IMR-90 (cell line): ENCODE data around the gene LUZP2. TPM values are rescaled to one million over a fixed set of nuclear protein-coding genes. Genes with fewer than 3 reads are reported as not detected.
A peak's percentile ranks its signal among the peaks of the same experiment; 100 is the strongest.

Experiments used
- ATAC-seq: fragments of 200-7000 bp; cut with Tn5 transposase; 2 replicates; pipeline ENCODE4 v1.9.1; 2020; ENCODE audit warnings: low read depth, mild to moderate bottlenecking, moderate library complexity
- BruUV-seq: library from RNA; stranded (reverse); fragments of 400-500 nt; replicated peaks from 2 replicates; lab custom pipeline; 2021; lab: Mats Ljungman, UMichigan
- CTCF ChIA-PET: fragments of 300-600 bp; formaldehyde crosslinking; extraction: SDS; loops from one replicate; lab custom pipeline; 2021; ENCODE audit warnings: antibody characterized with exemption; lab: Yijun Ruan, JAX
- POLR2A ChIA-PET: fragments of 300-600 bp; sonication (Branson Sonifier 250); formaldehyde crosslinking; loops from one replicate; lab custom pipeline; 2022; ENCODE audit warnings: antibody characterized with exemption; ENCODE audit not compliant: unreplicated experiment; lab: Charles Lee
- DNase-seq: peaks from one replicate; pipeline ENCODE4 v3.0.0; 2013
- H2AFZ ChIP-seq: replicated peaks from 2 replicates; pipeline ENCODE3; 2013; ENCODE audit warnings: low read length, mild to moderate bottlenecking; ENCODE audit not compliant: poor library complexity
- H2AK5ac ChIP-seq: 2 replicates; pipeline ENCODE4 v1.6.1; 2013; ENCODE audit warnings: low read depth, low read length, inconsistent platforms
- H2AK9ac ChIP-seq: replicated peaks from 2 replicates; pipeline ENCODE3; 2013; ENCODE audit warnings: mild to moderate bottlenecking, low read depth, low read length, moderate library complexity; ENCODE audit not compliant: poor library complexity
- H2BK120ac ChIP-seq: 2 replicates; pipeline ENCODE4 v1.6.1; 2013; ENCODE audit warnings: low read depth, low read length, inconsistent platforms
- H2BK15ac ChIP-seq: 3 replicates; pipeline ENCODE4 v1.6.1; 2013; ENCODE audit warnings: low read depth, low read length, inconsistent platforms
- H2BK20ac ChIP-seq: 2 replicates; pipeline ENCODE4 v1.6.1; 2013; ENCODE audit warnings: low read depth, mild to moderate bottlenecking, inconsistent platforms, low read length, moderate library complexity
- H2BK5ac ChIP-seq: 2 replicates; pipeline ENCODE4 v1.6.1; 2013; ENCODE audit warnings: mild to moderate bottlenecking, low read depth, low read length, inconsistent platforms; ENCODE audit not compliant: poor library complexity, severe bottlenecking
- H3K14ac ChIP-seq: replicated peaks from 2 replicates; pipeline ENCODE4 v1.6.1; 2013; ENCODE audit warnings: low read depth, low read length, inconsistent platforms
- H3K18ac ChIP-seq: 2 replicates; pipeline ENCODE4 v1.6.1; 2013; ENCODE audit warnings: low read depth, low read length, control low read depth
- H3K23ac ChIP-seq: 2 replicates; pipeline ENCODE4 v1.6.1; 2013; ENCODE audit warnings: low read depth, low read length, inconsistent platforms
- H3K27ac ChIP-seq: 2 replicates; pipeline ENCODE4 v1.5.1; 2013; ENCODE audit warnings: mild to moderate bottlenecking, control low read depth, low read length; ENCODE audit not compliant: insufficient read depth
- H3K27me3 ChIP-seq: 2 replicates; pipeline ENCODE4 v1.6.1; 2013; ENCODE audit warnings: low read length; ENCODE audit not compliant: control insufficient read depth, insufficient read depth
- H3K36me3 ChIP-seq: 2 replicates; pipeline ENCODE4 v1.6.1; 2013; ENCODE audit warnings: low read length, mixed read lengths; ENCODE audit not compliant: control insufficient read depth, insufficient read depth
- H3K4ac ChIP-seq: 2 replicates; pipeline ENCODE4 v1.6.1; 2013; ENCODE audit warnings: low read depth, low read length, inconsistent platforms
- H3K4me1 ChIP-seq: 2 replicates; pipeline ENCODE4 v1.6.1; 2013; ENCODE audit warnings: low read length, mixed read lengths; ENCODE audit not compliant: control insufficient read depth, insufficient read depth
- H3K4me2 ChIP-seq: 2 replicates; pipeline ENCODE4 v1.6.1; 2013; ENCODE audit warnings: low read depth, mild to moderate bottlenecking, control low read depth, low read length, moderate library complexity
- H3K4me3 ChIP-seq: 2 replicates; pipeline ENCODE4 v1.5.1; 2013; ENCODE audit warnings: low read depth, mild to moderate bottlenecking, control low read depth, low read length, moderate library complexity; ENCODE audit not compliant: insufficient read depth
- H3K56ac ChIP-seq: 2 replicates; pipeline ENCODE4 v1.6.1; 2013; ENCODE audit warnings: low read length, inconsistent platforms; ENCODE audit not compliant: insufficient read depth; ENCODE audit errors: extremely low read depth
- H3K79me1 ChIP-seq, 2 experiments: 2 replicates each; pipeline ENCODE4 v1.6.1; 2013; ENCODE audit warnings: low read length in 2 of 2, inconsistent platforms in 1 of 2, low read depth in 1 of 2
- H3K9ac ChIP-seq: 2 replicates; pipeline ENCODE4 v1.6.1; 2013; ENCODE audit warnings: low read depth, low read length, control low read depth
- H3K9me1 ChIP-seq: 2 replicates; pipeline ENCODE4 v1.6.1; 2013; ENCODE audit warnings: low read length, inconsistent platforms; ENCODE audit not compliant: insufficient read depth
- H3K9me3 ChIP-seq: 2 replicates; pipeline ENCODE4 v1.6.1; 2013; ENCODE audit warnings: low read length; ENCODE audit not compliant: control insufficient read depth, insufficient read depth
- H4K20me1 ChIP-seq: 2 replicates; pipeline ENCODE4 v1.6.1; 2013; ENCODE audit warnings: low read length, inconsistent platforms; ENCODE audit not compliant: insufficient read depth
- H4K5ac ChIP-seq: 2 replicates; pipeline ENCODE4 v1.6.1; 2013; ENCODE audit warnings: mild to moderate bottlenecking, low read depth, low read length, control low read depth
- H4K8ac ChIP-seq, 2 experiments: 2 replicates each; pipeline ENCODE4 v1.6.1; 2013; ENCODE audit warnings: low read depth in 2 of 2, low read length in 2 of 2, control low read depth in 1 of 2, inconsistent platforms in 1 of 2
- H4K91ac ChIP-seq: 2 replicates; pipeline ENCODE4 v1.6.1; 2013; ENCODE audit warnings: low read depth, low read length, inconsistent platforms; ENCODE audit not compliant: insufficient read depth
- BHLHE40 ChIP-seq: fragments of 150-350 bp; IDR thresholded peaks from 2 replicates; pipeline ENCODE4 v1.6.1; 2016; ENCODE audit warnings: mild to moderate bottlenecking, low read depth, low read length
- CEBPB ChIP-seq: IDR thresholded peaks from 2 replicates; pipeline ENCODE4 v1.6.1; 2012; ENCODE audit warnings: low read depth, low read length, improper control_type of control experiment
- MAZ ChIP-seq: IDR thresholded peaks from 2 replicates; pipeline ENCODE4 v1.6.1; 2012; ENCODE audit warnings: low read depth, mild to moderate bottlenecking, low read length, improper control_type of control experiment, moderate library complexity, borderline replicate concordance
- MXI1 ChIP-seq: IDR thresholded peaks from 2 replicates; pipeline ENCODE4 v1.6.1; 2012; ENCODE audit warnings: low read depth, mild to moderate bottlenecking, low read length, moderate library complexity, borderline replicate concordance
- POLR2A ChIP-seq: IDR thresholded peaks from 2 replicates; pipeline ENCODE4 v1.6.1; 2012; ENCODE audit warnings: mild to moderate bottlenecking, low read depth, low read length
- SMC3 ChIP-seq: fragments of 150-350 bp; IDR thresholded peaks from 2 replicates; pipeline ENCODE4 v1.6.1; 2016; ENCODE audit warnings: low read depth, mild to moderate bottlenecking, antibody characterized with exemption, low read length, moderate library complexity
- USF2 ChIP-seq: fragments of 150-350 bp; IDR thresholded peaks from 2 replicates; pipeline ENCODE4 v1.6.1; 2017; ENCODE audit warnings: mild to moderate bottlenecking, antibody characterized with exemption, low read length, low read depth
- dilution Hi-C: fragments of 300-500 bp; cut with HindIII; formaldehyde crosslinking; loops from one replicate; pipeline ENCODE4 v1.14.3; 2018; ENCODE audit warnings: low sequenced_read_pairs; ENCODE audit not compliant: unreplicated experiment
- in situ Hi-C: fragments of 300-500 bp; cut with MboI; formaldehyde crosslinking; loops from 3 replicates; pipeline ENCODE4 v1.14.3; 2019; ENCODE audit warnings: low sequenced_read_pairs, inconsistent platforms, mixed read lengths
- intact Hi-C: fragments of 100-400 bp; cut with micrococcal nuclease; formaldehyde crosslinking; loops from 2 replicates; pipeline ENCODE4 v1.10.0; 2022
- polyA plus RNA-seq, 3 experiments: library from polyadenylated mRNA; depleted of rRNA; stranded (reverse); fragments of >200 nt; gene quantifications; 2 replicates each; pipeline ENCODE4 v1.2.3, GENCODE V29; 2012; ENCODE audit warnings: low replicate concordance in 1 of 3
- total RNA-seq: library from RNA; depleted of rRNA; stranded (reverse); fragments of >200 nt; gene quantifications from 2 replicates; pipeline ENCODE4 v1.2.3, GENCODE V29; 2012
- TF ChIP-seq, protein P1 (sequence below): fragments of 150-350 bp; IDR thresholded peaks from 2 replicates; pipeline ENCODE4 v1.6.1; 2016; ENCODE audit warnings: low read depth, mild to moderate bottlenecking, low read length, moderate library complexity, borderline replicate concordance

Gene LUZP2
- total and polyA plus RNA-seq, 2 of the 4 experiments (the other 2 are of a cell fraction), result 0.89 to 2.0 TPM

- no TSS peak for BruUV-seq
- H3K27ac ChIP-seq, result no peak overlapping the region
- dilution Hi-C loops, result no loop called here
- no peaks in the 10 kb centered on the region for H3K4me1 ChIP-seq
- no peak overlapping the region for H3K4ac ChIP-seq
- no peak overlapping the region for H2AK5ac ChIP-seq
- H2BK20ac ChIP-seq, result no peak overlapping the region
- H3K4me2 ChIP-seq, result no peak overlapping the region
- H3K56ac ChIP-seq, result no peak overlapping the region
- DNase-seq, result peak; percentile 30
- ATAC-seq, result no peak; the same call in 1 of the 2 replicates
- intact Hi-C loops, result no loop called here
- no peak overlapping the region for H4K8ac ChIP-seq
- H3K23ac ChIP-seq, result no peak overlapping the region
- TF ChIP-seq POLR2A (no peak), USF2 (no peak), MXI1 (no peak), CEBPB (peak; percentile 60; the same call in 1 of the 2 replicates), SMC3 (no peak), MAZ (no peak), BHLHE40 (no peak)
- TF ChIP-seq, protein P1, sequence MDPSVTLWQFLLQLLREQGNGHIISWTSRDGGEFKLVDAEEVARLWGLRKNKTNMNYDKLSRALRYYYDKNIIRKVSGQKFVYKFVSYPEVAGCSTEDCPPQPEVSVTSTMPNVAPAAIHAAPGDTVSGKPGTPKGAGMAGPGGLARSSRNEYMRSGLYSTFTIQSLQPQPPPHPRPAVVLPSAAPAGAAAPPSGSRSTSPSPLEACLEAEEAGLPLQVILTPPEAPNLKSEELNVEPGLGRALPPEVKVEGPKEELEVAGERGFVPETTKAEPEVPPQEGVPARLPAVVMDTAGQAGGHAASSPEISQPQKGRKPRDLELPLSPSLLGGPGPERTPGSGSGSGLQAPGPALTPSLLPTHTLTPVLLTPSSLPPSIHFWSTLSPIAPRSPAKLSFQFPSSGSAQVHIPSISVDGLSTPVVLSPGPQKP, result no peak
- H4K20me1 ChIP-seq, result no peaks in the 10 kb centered on the region
- no peaks in the 10 kb centered on the region for H3K9me1 ChIP-seq
- H2AK9ac ChIP-seq, result no peak overlapping the region
- no peak overlapping the region for H3K9ac ChIP-seq
- no peak overlapping the region for H2BK120ac ChIP-seq
- in situ Hi-C loops, result no loop called here
- no peaks in the 10 kb centered on the region for H3K27me3 ChIP-seq
- H3K18ac ChIP-seq, result no peak overlapping the region
- H2BK15ac ChIP-seq, result no peak overlapping the region; the same call in 2 of the 3 replicates
- H3K36me3 ChIP-seq, result no peaks in the 10 kb centered on the region
- no peak overlapping the region for H2BK5ac ChIP-seq
- no peak overlapping the region for H2AFZ ChIP-seq
- ChIA-PET CTCF (no interaction called here), POLR2A (no interaction called here)
- no peak overlapping the region for H3K14ac ChIP-seq
- no peak overlapping the region for H3K4me3 ChIP-seq
- H3K79me1 ChIP-seq, result no peaks in the 10 kb centered on the region
- H3K9me3 ChIP-seq, result no peaks in the 10 kb centered on the region
- H4K91ac ChIP-seq, result no peak overlapping the region
- no peak overlapping the region for H4K5ac ChIP-seq
These were observed 263.8 kb downstream of the LUZP2 start for GRCh38 chr11:24760681-24761080.
